ENCODE measurements around the gene OXA1L. TPM values are rescaled to one million over a fixed set of nuclear protein-coding genes. Genes with fewer than 3 reads are reported as not detected.

Gene OXA1L
- total RNA-seq, 1 donor from 2014 or later, result 126 TPM

DNA sequence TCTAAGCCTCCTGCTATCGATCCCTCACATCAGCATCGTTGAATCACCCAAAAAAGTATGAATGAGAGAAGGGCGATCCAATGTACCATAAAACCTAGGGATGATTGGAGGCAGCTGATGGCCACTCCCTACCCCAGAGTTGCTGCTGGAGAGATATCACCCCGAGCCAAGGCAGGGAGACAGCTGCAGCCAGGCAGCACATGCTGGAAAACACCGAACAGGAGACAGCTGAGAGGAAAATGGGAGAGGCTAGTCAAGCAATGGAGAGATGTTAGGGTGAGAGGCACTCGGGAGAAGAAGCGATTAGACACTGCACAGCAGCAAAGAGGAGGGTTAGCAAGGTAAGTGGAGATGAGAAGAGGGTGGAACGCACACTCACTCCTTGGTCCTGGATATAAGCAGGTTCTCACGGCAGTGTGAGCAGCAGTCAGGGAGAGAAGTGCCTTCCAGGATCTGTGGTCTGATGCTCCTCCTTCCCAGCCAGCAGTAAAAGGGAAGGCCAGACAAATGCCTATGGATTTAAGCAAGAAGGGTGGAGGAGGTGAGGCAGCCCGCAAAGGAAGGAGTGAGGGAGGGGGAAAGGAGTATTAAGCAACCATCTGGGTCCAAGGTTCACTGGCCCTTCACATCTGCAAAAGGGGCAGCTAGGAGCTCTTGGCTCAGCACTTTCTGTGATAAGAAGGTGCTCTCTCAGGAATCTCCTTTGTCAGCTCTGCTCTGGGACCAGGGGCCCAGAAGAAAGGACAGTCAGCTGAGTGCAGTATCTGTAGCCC, 48.6 kb downstream of the OXA1L start, which contains the start of gene SLC7A7:
Gene SLC7A7 (minus strand): TSS at position 495 of the 773 bp plus-strand sequence. CDS start 2,037 bp downstream, outside the sequence.
- peaks cover 1% of the 10 kb centered on the region for H3K27me3 Mint-ChIP-seq
- no peaks in the 10 kb centered on the region for H3K9me3 Mint-ChIP-seq
- no peak within 1 kb of the TSS for H3K4me3 Mint-ChIP-seq
- no peaks in the 10 kb centered on the region for H3K36me3 Mint-ChIP-seq (ENCODE audit: low read depth)
- H3K4me1 Mint-ChIP-seq, result peaks cover 27% of the 10 kb centered on the region
- intact Hi-C loops (cut with micrococcal nuclease), result no loop called here
- no peak within 1 kb of the TSS for H3K27ac Mint-ChIP-seq
- no peak for DNase-seq

DNA sequence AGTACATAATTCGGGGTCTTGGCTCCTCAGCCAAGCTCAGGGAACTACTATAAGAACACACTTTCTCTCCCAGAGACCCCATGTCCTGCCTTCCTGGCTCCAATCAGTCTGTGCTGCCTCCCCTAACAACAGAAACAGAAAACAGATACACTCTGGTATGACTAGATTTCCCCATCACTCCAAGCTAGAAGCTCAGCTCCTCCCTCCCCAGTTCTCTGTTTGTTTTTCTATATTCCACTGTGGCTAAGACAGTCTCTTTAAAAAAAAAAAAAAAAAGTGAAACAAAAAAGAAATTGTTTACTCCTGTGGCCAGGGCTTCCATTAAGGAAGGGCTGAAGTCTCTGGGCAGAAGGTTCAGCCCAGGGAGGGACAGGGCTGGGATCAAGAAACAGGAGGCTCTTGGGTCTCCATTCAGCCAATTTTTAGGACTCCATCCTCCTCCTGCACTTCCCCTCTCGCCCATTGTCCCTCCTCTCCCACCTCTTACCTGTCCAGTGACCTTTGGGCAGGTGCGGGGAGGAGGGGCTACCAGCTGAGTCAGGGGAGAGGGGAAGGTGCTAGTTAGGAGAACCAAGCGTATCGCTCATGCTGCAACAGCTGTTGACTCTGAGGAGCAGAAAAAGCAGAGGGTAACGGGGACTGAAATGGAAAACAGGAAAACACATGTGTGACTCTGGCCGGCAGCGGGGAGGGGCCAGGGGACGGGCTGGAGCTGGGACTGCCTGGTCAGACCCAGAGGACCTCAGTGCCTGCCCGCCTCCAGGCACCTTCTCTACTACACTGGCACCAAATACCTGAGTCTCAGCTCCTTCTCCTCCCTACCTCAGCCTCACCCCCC, 52.9 kb downstream of the OXA1L start:
- intact Hi-C loops (cut with micrococcal nuclease), result no loop called here
- Mint-ChIP-seq H3K9me3 (no peaks in the 10 kb centered on the region), H3K4me1 (peaks cover 32% of the 10 kb centered on the region), H3K27ac (peak overlapping the region; percentile 80), H3K27me3 (peaks cover 9% of the 10 kb centered on the region), H3K4me3 (no peak overlapping the region), H3K36me3 (ENCODE audit: low read depth) (no peaks in the 10 kb centered on the region)
- peak; percentile 67 for DNase-seq

DNA sequence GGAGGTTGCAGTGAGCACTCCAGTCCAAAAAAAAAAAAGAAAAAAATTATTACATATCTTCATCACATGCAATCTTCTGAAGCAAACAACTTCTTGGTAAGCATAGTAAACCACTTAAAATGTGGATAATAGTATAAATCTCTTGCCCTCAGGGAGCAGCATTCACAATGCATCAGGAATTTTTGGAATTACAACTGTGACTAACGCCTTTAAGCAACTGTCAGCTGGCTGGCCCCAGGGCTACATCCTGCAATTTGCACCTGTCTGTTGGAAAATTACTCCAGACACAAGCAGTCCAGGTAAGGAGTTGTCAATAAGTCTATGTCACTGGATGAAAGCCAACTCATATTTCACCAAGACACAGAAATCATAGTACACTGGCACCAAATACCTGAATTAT, 54.2 kb downstream of the OXA1L start:
- Mint-ChIP-seq H3K4me3 (no peak overlapping the region), H3K4me1 (peaks cover 36% of the 10 kb centered on the region), H3K36me3 (ENCODE audit: low read depth) (no peaks in the 10 kb centered on the region), H3K27me3 (peaks cover 9% of the 10 kb centered on the region), H3K27ac (no peak overlapping the region), H3K9me3 (no peaks in the 10 kb centered on the region)
- intact Hi-C loops (cut with micrococcal nuclease), result loop anchor here (5.0 kb wide), 2 partner anchors 82 to 162 kb away; partner anchors contain the start of gene AJUBA
- no peak for DNase-seq

DNA sequence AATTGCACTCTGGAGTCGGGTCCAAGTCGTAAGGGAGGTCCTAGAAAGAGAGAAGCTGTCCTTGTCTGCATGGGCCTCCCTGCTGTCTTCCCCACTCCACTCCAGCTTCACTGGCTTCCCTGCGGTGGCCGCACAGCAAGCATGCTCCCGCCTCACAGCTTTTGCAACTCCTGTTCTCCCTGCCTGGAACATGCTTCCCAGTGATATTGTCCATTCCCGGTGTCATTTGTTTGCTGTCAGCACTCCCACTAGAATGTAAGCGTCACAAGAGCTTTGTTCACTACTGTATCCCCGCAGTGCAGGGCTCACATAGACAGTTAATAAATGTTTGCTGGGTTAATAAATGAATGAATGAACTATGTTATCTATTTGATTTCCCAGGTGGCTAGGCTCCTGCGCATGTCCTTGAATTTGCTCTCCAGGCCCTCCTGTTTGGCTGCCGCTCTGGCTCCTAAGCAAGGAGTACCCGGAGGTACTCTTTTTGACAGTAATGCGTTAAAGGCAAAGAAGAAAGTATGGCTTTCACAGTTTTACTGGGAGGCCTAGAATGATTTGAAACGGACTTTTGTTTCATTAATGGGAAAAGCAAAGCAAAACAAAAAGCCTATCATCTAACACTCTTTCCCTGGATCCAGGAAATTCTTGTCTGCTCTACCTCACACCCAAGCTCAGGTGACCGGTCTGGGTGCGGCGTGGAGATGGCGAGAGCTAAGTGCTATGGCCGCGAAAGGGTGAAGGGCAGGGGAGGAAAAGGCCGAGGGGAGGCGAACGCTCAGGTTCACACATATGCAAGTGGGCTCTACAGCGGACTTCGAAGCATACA, 54.9 kb downstream of the OXA1L start:
- peaks cover 33% of the 10 kb centered on the region for H3K4me1 Mint-ChIP-seq
- DNase-seq, result no peak
- peak overlapping the region; percentile 17 for H3K4me3 Mint-ChIP-seq
- H3K27me3 Mint-ChIP-seq, result peaks cover 9% of the 10 kb centered on the region
- intact Hi-C loops (cut with micrococcal nuclease), result loop anchor here (5.0 kb wide), 2 partner anchors 81 to 161 kb away; partner anchors contain the start of gene AJUBA
- no peaks in the 10 kb centered on the region for H3K36me3 Mint-ChIP-seq (ENCODE audit: low read depth)
- H3K27ac Mint-ChIP-seq, result no peak overlapping the region
- no peaks in the 10 kb centered on the region for H3K9me3 Mint-ChIP-seq

DNA sequence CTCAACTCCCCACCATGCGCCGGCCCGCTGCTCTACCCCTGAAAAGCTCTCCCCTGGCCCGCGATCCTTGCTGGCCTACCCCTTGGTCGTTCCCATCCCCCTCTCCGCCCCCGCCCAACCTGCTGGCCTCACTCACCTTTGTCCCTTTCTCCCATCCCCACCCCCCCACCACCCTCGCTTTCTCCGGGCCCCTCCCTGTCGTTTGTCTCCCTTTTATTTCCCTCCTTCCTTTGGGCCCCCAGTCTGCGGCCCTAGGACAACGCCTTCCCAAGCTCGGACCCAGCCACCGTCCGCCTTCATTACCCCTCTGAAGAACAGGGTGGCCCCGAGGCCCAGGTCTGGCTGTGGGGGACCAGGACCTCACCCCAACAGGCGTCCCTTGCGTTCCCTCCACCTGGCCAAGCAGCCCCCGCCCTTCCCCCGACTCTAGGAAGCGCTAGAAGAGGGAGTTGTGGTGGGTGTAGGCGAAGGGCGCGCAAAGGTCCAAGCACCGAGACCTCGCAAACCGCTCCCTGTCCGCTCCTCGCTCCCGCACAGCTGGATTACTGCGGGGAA, 55.6 kb downstream of the OXA1L start:
- H3K27ac Mint-ChIP-seq, result no peak overlapping the region
- peak overlapping the region; percentile 17 for H3K4me3 Mint-ChIP-seq
- H3K4me1 Mint-ChIP-seq, result peaks cover 33% of the 10 kb centered on the region
- H3K9me3 Mint-ChIP-seq, result no peaks in the 10 kb centered on the region
- no peaks in the 10 kb centered on the region for H3K36me3 Mint-ChIP-seq (ENCODE audit: low read depth)
- peaks cover 9% of the 10 kb centered on the region for H3K27me3 Mint-ChIP-seq
- intact Hi-C loops (cut with micrococcal nuclease), result loop anchor here (5.0 kb wide), 2 partner anchors 80 to 160 kb away; partner anchors contain the start of gene AJUBA
- no peak for DNase-seq

Other genes starting within 250 kb of the OXA1L start
- gene DAD1, start 177.5 kb upstream of the OXA1L start, total RNA-seq, result 255 and 266 TPM in 2 replicates
- 9.7 and 10.3 TPM in 2 replicates for gene ABHD4, start 168.4 kb upstream of the OXA1L start, total RNA-seq
- gene OR6J1, start 122.3 kb upstream of the OXA1L start, total RNA-seq, result not detected in 2 replicates
- gene SLC7A7, start 48.7 kb downstream of the OXA1L start, total RNA-seq, result 0.40 TPM in 1 of 2 replicates, not detected in the other
- 189 and 194 TPM in 2 replicates for gene MRPL52, start 63.2 kb downstream of the OXA1L start, total RNA-seq
- gene MMP14, start 69.9 kb downstream of the OXA1L start, total RNA-seq, result 2.1 and 3.2 TPM in 2 replicates
- gene LRP10, start 105.1 kb downstream of the OXA1L start, total RNA-seq, result 34.2 and 35.2 TPM in 2 replicates
- gene REM2, start 116.5 kb downstream of the OXA1L start, total RNA-seq, result 0.28 and 0.33 TPM in 2 replicates
- 82.7 and 90.2 TPM in 2 replicates for gene RBM23, start 152.5 kb downstream of the OXA1L start, total RNA-seq
- 198 and 200 TPM in 2 replicates for gene PRMT5, start 162.7 kb downstream of the OXA1L start, total RNA-seq
- gene HAUS4, start 190.4 kb downstream of the OXA1L start, total RNA-seq, result 59.4 and 63.1 TPM in 2 replicates
- 2.4 and 2.7 TPM in 2 replicates for gene AJUBA, start 215.9 kb downstream of the OXA1L start, total RNA-seq
- gene C14orf93, start 243.5 kb downstream of the OXA1L start, total RNA-seq, result 6.7 and 8.2 TPM in 2 replicates